EL (cell line): ENCODE data around the gene STK32C.
"Not testable (repeated sequence)": the region's sequence is repeated elsewhere in the genome, so short reads cannot be mapped to it uniquely, and the experiment has no call there.

Experiments
- DNase-seq: peaks from one replicate; pipeline ENCODE4 v3.0.0-alpha.2; 2016

The STK32C gene

GRCh38 chr10:132279873-132280645 lies 27.7 kb downstream of the STK32C start:
- no peak for DNase-seq

DNA sequence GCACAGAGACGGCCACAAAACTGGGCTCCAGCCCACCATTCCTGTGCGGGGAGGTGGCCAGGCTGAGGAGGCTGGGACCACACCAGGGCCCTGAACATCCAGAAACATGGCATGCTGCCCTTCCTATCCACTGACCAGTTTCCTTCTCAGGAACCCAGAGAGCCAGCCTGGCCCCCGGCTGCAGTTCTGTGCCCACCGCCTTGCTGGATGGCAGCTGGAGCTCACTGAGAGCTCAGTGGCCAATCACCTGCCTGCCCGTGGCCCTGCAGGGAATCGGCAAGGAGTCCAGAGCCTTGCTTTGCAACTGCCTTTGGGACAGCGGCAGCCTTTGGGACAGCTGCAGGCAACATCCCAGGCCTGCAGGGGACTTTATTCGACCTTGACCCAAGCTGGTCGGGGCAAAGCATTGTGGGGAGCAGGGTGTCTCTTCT lies 30.4 kb downstream of the STK32C start:
- DNase-seq = no peak

GRCh38 chr10:132276706-132277105 lies 31.0 kb downstream of the STK32C start:
- DNase-seq = no peak

- DNase-seq = no peak
These were observed 31.5 kb downstream of the STK32C start for GRCh38 chr10:132276179-132276675.

- DNase-seq = no peak
These were observed 32.1 kb downstream of the STK32C start for GRCh38 chr10:132275426-132276178.

DNA sequence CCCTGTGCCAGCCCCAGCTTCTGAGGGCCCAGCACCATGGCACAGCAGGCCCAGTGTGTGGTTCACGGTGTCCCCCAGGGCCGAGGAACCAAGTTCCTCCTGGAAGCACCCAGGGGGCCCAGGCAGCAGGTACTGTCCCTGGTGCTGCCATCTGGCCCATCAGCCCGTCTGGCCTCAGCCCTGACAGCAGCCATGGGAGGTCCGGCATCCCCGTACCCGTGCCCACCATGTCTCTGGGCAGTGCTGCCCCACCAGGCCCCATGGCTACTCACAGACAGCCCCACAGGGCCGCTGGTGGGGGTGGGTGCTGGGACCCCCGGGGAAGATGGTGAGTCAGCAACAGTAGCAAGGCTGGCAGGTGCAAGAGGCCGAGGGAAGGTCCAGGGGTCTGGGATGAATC lies 32.8 kb downstream of the STK32C start:
- no peak for DNase-seq

DNA sequence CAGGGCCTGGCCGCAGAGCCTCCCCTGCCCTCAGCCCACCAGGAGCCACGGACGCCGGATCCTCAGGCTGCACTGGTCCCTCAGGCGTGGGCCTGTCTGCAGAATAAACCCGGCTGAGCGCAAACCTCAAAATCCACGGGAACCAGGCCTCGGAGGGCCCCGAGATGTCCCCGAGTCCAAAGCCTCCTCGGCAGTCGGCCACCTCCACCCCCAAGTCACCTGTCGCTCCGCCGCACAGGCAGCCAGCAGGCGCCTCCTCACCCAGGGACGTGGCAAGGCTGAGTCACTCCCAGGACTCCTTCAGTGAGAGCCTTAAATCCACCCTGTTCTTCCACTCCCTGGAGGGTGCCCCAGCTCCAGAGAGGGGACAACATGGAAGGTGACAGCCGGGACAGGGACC lies 33.2 kb downstream of the STK32C start:
- DNase-seq = no peak

GRCh38 chr10:132273966-132274365 lies 33.8 kb downstream of the STK32C start:
- DNase-seq = no peak

GRCh38 chr10:132273304-132273944 lies 34.3 kb downstream of the STK32C start:
- DNase-seq = no peak

DNA sequence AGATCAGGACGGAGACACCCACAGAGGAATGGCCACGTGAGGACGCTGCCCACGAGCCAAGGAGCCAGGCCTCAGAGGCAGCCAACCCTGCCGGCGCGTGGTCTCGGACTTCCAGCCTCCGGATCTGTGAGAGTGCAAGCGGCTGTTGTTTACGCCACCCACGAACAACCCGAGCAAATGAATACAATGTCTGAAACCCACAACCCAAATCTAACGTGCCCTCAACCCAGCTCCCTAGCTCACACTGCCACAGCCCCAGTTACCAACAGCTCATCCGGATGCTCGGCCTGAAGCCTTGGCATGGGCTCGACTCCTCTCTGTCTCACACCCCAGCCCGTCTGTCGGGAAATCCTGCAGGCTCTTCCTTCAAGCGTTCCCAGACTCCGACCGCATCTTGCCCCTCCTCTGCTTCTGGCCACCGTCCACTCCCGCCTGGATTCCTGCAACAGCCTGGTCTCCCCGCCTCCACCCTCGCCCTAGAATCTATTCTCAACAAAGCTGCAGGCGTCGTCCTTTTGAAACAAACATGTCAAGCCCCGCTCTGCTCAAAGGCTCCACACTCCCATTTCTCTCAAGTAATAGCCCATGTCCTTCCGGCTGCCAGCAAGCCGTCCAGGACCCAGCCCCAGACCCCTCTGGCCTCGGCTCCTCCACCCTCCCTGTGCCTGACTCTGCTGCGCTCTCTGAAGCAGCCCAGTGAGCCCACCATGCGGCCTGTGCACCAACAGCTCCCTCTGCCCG lies 35.3 kb downstream of the STK32C start:
- DNase-seq = no peak

DNA sequence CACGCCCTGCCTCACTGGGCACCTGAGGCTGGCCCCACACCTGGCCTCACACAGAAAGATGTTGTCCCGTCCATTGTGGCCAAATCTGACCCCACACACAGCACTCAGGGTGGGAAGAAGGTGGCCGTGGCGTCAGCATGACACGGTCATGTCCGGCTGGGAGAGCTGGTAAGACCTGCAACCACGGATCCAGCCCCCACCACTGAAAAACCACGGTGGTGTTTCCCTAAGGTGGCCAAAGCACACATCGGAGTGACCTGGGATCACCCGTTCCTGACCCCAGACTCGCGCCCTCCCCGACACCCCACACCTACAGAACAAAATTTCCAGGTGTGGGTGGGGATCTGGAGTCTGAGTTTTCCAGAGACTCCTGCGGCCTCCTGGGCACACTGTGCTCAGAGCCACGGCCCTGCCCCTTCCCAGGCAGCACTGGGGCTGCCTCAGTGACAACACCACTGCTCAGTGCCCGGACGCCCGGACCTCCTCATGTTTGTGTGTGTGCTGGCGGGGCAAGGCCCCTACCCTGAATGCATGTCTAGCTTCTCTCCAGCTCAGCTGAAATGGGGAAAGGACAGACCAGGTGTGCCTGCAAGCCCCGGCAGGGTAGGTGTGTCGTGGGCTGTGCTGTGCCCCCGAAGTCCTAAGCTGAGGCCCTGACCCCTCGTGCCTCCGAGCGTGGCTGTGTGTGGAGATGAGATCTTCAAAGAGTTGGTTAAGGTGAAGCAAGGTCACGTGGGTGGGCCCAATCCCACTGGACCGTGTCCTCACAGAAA lies 36.1 kb downstream of the STK32C start:
- DNase-seq = no peak

- DNase-seq = no peak
These were observed 36.9 kb downstream of the STK32C start for GRCh38 chr10:132270721-132271457.

GRCh38 chr10:132270256-132270655 lies 37.5 kb downstream of the STK32C start:
- no peak for DNase-seq

GRCh38 chr10:132269266-132270230 lies 38.2 kb downstream of the STK32C start:
- DNase-seq = no peak

DNA sequence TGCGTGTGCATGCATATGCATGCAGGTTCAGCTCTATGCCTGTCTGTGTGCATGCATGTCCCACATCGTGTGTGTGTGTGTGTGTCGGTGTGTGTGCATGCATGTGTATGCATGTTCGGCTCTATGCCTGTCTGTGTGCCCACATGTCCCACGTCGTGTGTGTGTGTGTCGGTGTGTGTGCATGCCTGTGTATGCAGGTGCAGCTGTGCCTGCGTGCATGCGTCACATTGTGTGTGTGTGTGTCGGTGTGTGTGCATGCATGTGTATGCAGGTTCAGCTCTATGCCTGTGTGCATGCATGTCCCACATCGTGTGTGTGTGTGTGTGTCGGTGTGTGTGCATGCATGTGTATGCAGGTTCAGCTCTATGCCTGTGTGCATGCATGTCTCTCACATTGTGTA lies 39.8 kb downstream of the STK32C start:
- not testable (repeated sequence) for DNase-seq

GRCh38 chr10:132266594-132267161 lies 41.1 kb downstream of the STK32C start:
- no peak for DNase-seq

DNA sequence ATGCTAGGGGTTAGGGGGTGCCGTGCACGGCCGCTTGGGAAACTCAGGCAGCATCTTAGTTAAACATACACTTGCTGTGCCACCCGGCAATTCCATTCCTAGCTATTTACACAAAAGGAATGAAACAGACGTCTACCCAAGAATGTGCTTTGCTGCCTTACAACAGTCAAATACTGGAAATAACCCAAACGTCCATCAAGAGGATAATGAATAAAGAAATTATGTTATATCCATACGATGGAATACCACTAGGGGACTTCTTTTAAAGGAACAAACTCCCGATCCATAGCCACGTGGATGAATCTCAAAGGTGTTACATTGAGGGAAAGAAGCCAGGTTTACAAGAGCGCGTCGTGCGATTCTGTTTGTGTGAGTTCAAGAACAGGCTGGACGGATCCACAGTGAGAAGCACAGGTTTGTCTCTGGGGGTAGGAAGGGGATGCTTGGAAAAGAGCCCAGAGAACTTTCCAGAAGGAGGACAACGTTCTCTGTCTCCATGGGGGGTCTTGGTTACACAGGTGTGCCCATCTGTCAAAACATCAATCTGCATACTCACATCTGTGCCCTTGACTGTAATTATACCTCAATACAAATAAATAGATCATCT lies 41.8 kb downstream of the STK32C start:
- DNase-seq = no peak

DNA sequence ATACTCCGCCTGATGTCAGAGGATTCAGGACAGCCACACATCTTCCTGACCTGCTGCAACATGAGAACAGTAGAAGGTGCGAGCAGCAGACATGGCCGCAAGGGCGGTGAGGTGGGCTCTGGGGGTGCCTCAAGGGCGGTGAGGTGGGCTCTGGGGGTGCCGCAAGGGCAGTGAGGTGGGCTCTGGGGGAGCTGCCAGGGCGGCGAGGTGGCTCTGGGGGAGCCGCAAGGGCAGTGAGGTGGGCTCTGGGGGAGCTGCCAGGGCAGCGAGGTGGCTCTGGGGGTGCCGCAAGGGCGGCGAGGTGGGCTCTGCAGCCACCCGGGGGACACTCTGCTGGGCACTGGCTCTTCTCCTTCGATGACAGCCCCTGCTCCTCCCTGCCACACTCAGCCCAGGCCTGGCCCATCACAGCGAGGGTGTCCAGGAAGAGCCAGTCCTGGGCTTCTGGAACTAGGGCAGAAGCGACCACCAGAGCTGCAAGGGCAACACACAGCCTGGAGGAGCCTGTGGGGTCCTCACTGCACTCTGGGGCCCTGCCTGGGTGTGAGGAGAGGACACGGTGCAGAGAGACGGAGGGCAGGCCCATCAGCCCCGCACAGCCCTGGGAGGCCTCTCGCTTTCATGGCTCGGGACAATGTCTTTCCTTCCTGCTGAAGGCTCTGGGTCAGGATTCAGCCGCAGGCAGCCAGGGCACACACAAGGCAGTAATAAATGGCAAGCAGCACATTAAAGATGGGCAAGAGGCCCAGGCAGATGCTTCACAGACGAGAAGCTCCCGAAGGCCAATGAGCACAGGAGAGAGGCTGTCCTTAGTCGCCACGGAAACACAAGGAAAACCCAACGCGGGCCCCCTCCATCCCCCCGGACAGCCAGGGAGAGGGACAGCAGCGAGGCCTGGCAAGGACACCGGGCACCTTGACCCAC lies 42.5 kb downstream of the STK32C start:
- peak; percentile 20 for DNase-seq
